Gastrocnemius medialis (tissue), 4 donors: ENCODE data around the gene RSBN1.

Experiments used
- POLR2A ChIP-seq, 2 donors: fragments of 450-650 bp; IDR thresholded peaks; one replicate each; pipeline ENCODE4 v1.6.1; 2017; ENCODE audit warnings: antibody characterized with exemption in 2 of 2, mild to moderate bottlenecking in 2 of 2, moderate library complexity in 2 of 2
- TF ChIP-seq, protein P1 (sequence below), 5 experiments: fragments of 450-650 bp in 3 of 5; fragments of 200-600 bp in 2 of 5; sonication (generic) in 2 of 5; IDR thresholded peaks in 4 of 5; conservative IDR thresholded peaks in 1 of 5; 1 replicate in 4 of 5; 2 replicates in 1 of 5; pipeline ENCODE4 v1.5.1; 2016 to 2019; ENCODE audit warnings: antibody characterized with exemption in 5 of 5, mild to moderate bottlenecking in 3 of 5, moderate library complexity in 3 of 5

DNA sequence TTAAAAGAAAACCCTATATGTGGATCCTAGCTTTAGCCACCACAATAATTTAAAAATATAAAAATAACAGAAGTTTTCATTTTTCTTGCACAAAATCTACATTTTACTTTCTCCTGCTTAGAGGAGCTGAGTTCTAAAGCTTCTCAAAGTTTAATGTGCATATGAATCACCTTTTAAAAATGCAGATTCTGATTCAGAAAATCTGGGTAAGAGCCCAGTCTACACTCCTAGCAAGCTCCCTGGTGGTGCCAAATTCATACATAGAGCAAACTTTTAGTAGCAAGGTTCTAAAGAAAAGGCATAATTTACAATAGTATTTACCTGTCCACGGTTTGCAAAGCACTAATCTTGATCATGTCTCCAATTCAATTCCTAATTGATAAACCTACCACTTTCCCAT lies 19.3 kb downstream of the RSBN1 start:
- TF ChIP-seq, protein P1, sequence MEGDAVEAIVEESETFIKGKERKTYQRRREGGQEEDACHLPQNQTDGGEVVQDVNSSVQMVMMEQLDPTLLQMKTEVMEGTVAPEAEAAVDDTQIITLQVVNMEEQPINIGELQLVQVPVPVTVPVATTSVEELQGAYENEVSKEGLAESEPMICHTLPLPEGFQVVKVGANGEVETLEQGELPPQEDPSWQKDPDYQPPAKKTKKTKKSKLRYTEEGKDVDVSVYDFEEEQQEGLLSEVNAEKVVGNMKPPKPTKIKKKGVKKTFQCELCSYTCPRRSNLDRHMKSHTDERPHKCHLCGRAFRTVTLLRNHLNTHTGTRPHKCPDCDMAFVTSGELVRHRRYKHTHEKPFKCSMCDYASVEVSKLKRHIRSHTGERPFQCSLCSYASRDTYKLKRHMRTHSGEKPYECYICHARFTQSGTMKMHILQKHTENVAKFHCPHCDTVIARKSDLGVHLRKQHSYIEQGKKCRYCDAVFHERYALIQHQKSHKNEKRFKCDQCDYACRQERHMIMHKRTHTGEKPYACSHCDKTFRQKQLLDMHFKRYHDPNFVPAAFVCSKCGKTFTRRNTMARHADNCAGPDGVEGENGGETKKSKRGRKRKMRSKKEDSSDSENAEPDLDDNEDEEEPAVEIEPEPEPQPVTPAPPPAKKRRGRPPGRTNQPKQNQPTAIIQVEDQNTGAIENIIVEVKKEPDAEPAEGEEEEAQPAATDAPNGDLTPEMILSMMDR (IDR thresholded peaks at IDR 0.05 in 4 of 5, conservative IDR thresholded peaks at IDR 0.05 in 1 of 5) = no peak
- no peak for TF ChIP-seq POLR2A (IDR thresholded peaks at IDR 0.05)
